ENCODE results near the gene TENM4. TPM values are rescaled to one million over a fixed set of nuclear protein-coding genes. Genes with fewer than 3 reads are reported as not detected.

The TENM4 gene
- total and polyA plus RNA-seq, 2 of the 8 experiments (the other 6 are each of a cell fraction or from before 2014, with no cell fraction given), result 3.5 to 7.2 TPM

DNA sequence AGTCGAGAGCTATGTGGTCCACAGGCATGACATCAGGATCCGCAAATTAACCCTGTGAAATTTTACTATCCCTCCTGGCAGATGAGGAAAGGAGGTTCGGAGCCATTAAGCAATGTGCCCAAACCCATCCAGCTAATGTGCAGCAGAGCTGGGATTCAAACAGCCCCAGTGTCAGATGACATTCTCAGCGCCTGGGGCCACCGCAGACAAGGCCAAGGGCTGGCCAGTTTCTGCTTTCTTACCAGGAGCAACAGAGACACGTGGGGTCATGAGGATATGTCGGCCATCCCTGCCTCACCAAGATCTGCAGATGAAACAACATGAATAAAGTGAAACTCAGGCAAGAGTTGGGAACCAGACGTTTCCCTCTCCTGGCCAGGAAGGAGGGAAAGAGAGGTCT, 110.2 kb downstream of the TENM4 start:
- H3K23ac ChIP-seq (ENCODE audit: insufficient read length), result no peak overlapping the region
- 92% methylated on average over 8 of the region's 8 CpGs; no CpG with 5 or more reads in 1 of the 2 experiments for WGBS, 2 experiments (ENCODE audit: extremely low coverage in 1 of 2, insufficient coverage in 1 of 2, insufficient read length in 1 of 2, insufficient replicate concordance in 2 of 2, low coverage in 1 of 2, low lambda C conversion rate in 2 of 2, missing lambda C conversion rate in 1 of 2)
- no peaks in the 10 kb centered on the region for H3K79me1 ChIP-seq (ENCODE audit: low read depth, low read length)
- ChIA-PET CTCF (ENCODE audit: partially characterized antibody) (interaction anchor here (0.6 to 1.4 kb wide), 2 partner anchors 103 to 298 kb away, joined by 3 read pairs; no protein-coding TSS in a partner anchor), POLR2A (ENCODE audit: partially characterized antibody) (no interaction called here)
- no peak for FAIRE-seq
- H3K9ac ChIP-seq (replicated peaks in 1 of 4; ENCODE audit: extremely low read depth in 1 of 4, low read depth in 3 of 4, low read length in 3 of 4), result no peak overlapping the region
- no peaks in the 10 kb centered on the region for H3K27me3 ChIP-seq (replicated peaks in 1 of 4; ENCODE audit: control insufficient read depth in 3 of 4, extremely low read depth in 1 of 4, insufficient read depth in 3 of 4, low read length in 3 of 4)
- H3K4me3 ChIP-seq (ENCODE audit: extremely low read depth in 1 of 4, insufficient read depth in 2 of 4, low read depth in 3 of 4, low read length in 4 of 4), result no peak overlapping the region
- no peak overlapping the region for H4K5ac ChIP-seq (ENCODE audit: insufficient read length, low read depth, low read length)
- no peak overlapping the region for H2BK120ac ChIP-seq (replicated peaks; ENCODE audit: low read depth, low read length)
- H3K14ac ChIP-seq (ENCODE audit: insufficient read length), result no peak overlapping the region
- no peaks in the 10 kb centered on the region for H3K36me3 ChIP-seq (ENCODE audit: control insufficient read depth in 2 of 4, insufficient read depth in 4 of 4, low read length in 3 of 4)
- TF ChIP-seq RAD21 (IDR thresholded peaks at IDR 0.05 in 1 of 2, conservative IDR thresholded peaks at IDR 0.05 in 1 of 2; ENCODE audit: low read depth in 2 of 2, low read length in 2 of 2), result no peak
- no peak for TF ChIP-seq FOSL1 (IDR thresholded peaks at IDR 0.05; ENCODE audit: insufficient read depth, low read depth, low read length)
- no peak for TF ChIP-seq GTF2F1 (IDR thresholded peaks at IDR 0.05; ENCODE audit: borderline replicate concordance, low read depth, low read length)
- no peaks in the 10 kb centered on the region for H3K9me3 ChIP-seq (ENCODE audit: insufficient read depth in 2 of 2, low read depth in 1 of 2, low read length in 1 of 2)
- 0 out of 2 replicates have a peak overlapping the region, but pooled peaks have one; percentile 51 for H2BK20ac ChIP-seq (ENCODE audit: low read length)
- H4K20me1 ChIP-seq (replicated peaks in 1 of 2; ENCODE audit: control insufficient read depth in 1 of 2, insufficient read depth in 2 of 2, low read length in 2 of 2), result no peaks in the 10 kb centered on the region
- H3K4ac ChIP-seq (replicated peaks; ENCODE audit: insufficient read length, low read depth, low read length), result no peak overlapping the region
- peaks cover 2% of the 10 kb centered on the region; the same call in 1 of the 2 replicates for H3K23me2 ChIP-seq (ENCODE audit: low read depth, low read length)
- no peak overlapping the region for H3K18ac ChIP-seq (ENCODE audit: extremely low read depth, low read length)
- H3K27ac ChIP-seq (ENCODE audit: low read depth, low read length), result no peak overlapping the region
- no peak overlapping the region for H3K56ac ChIP-seq (replicated peaks; ENCODE audit: insufficient read length, low read depth, low read length)
- no peak overlapping the region for H2BK12ac ChIP-seq (ENCODE audit: low read depth, low read length)
- H4K91ac ChIP-seq (replicated peaks; ENCODE audit: insufficient read length, low read length), result no peak overlapping the region
- H2BK15ac ChIP-seq (ENCODE audit: low read length), result no peak overlapping the region
- H2AK5ac ChIP-seq (ENCODE audit: low read depth, low read length), result no peak overlapping the region
- H4K8ac ChIP-seq (ENCODE audit: extremely low read depth, insufficient read depth, low read length), result no peak overlapping the region
- no peak overlapping the region for H2AFZ ChIP-seq (ENCODE audit: low read length)
- peaks cover 4 to 20% (median 15%) of the 10 kb centered on the region in 4 experiments for H3K4me1 ChIP-seq (replicated peaks in 1 of 4; ENCODE audit: control insufficient read depth in 3 of 4, insufficient read depth in 4 of 4, low read length in 3 of 4)
- H3K4me2 ChIP-seq (ENCODE audit: insufficient read depth in 1 of 2, low read depth in 2 of 2, low read length in 2 of 2), result peak overlapping the region in 1 of 2 experiments; percentile 45; a peak in 1 of 4 replicates
- no peaks in the 10 kb centered on the region for H3K79me2 ChIP-seq (ENCODE audit: control insufficient read depth in 1 of 2, insufficient read depth in 2 of 2, low read length in 2 of 2)
- 0 out of 2 replicates have a peak overlapping the region, but pooled peaks have one; percentile 7 for H2BK5ac ChIP-seq (ENCODE audit: low read depth, low read length)
- DNase-seq (ENCODE audit: low read depth in 1 of 2, low spot score in 2 of 2), result no peak
